ENCODE data around the gene CATSPER4. TPM values are rescaled to one million over a fixed set of nuclear protein-coding genes. Genes with fewer than 3 reads are reported as not detected.

Gene CATSPER4
- total and polyA plus RNA-seq, 3 donors from 2014 or later = 4.9 to 13.2 (median 8.2) TPM

GRCh38 chr1:26164861-26165842 is 25.2 kb upstream of the CATSPER4 start:
- TF ChIP-seq POLR2A (IDR thresholded peaks at IDR 0.05) = no peak
- TF ChIP-seq CTCF (IDR thresholded peaks at IDR 0.05) = no peak
- no peaks in the 10 kb centered on the region for H3K36me3 ChIP-seq (ENCODE audit: low read depth, missing control alignments)
- no peaks in the 10 kb centered on the region for H3K27me3 ChIP-seq
- H3K27ac ChIP-seq = peak overlapping the region in 1 of 2 donors; percentile 30
- 57 to 68% methylated on average over 15 to 19 of the region's 19 CpGs for WGBS, 2 donors
- H3K4me1 ChIP-seq = peaks cover 9% of the 10 kb centered on the region
- intact Hi-C loops (cut with DNase I; ENCODE audit: low total_unique reads) = loop anchor here (10.0 kb wide), 1 partner anchor 50 kb away; the partner anchor contains the start of gene PDIK1L
- H3K9me3 ChIP-seq = no peaks in the 10 kb centered on the region
- no peak for DNase-seq
- no peak overlapping the region for H3K4me3 ChIP-seq

- no peak for DNase-seq
- Histone ChIP-seq H3K27me3 (no peaks in the 10 kb centered on the region), H3K9me3 (no peaks in the 10 kb centered on the region), H3K4me3 (no peak overlapping the region), H3K36me3 (ENCODE audit: low read depth, missing control alignments) (no peaks in the 10 kb centered on the region), H3K4me1 (peaks cover 12% of the 10 kb centered on the region), H3K27ac (no peak overlapping the region)
- no peak for TF ChIP-seq POLR2A (IDR thresholded peaks at IDR 0.05)
- no peak for TF ChIP-seq CTCF (IDR thresholded peaks at IDR 0.05)
- 80 to 98% methylated on average over 4 of the region's 4 CpGs for WGBS, 2 donors
- intact Hi-C loops (cut with DNase I; ENCODE audit: low total_unique reads) = loop anchor here (10.0 kb wide), 1 partner anchor 52 kb away; the partner anchor contains the start of gene PDIK1L
These were observed 23.6 kb upstream of the CATSPER4 start for GRCh38 chr1:26166719-26167281.

DNA sequence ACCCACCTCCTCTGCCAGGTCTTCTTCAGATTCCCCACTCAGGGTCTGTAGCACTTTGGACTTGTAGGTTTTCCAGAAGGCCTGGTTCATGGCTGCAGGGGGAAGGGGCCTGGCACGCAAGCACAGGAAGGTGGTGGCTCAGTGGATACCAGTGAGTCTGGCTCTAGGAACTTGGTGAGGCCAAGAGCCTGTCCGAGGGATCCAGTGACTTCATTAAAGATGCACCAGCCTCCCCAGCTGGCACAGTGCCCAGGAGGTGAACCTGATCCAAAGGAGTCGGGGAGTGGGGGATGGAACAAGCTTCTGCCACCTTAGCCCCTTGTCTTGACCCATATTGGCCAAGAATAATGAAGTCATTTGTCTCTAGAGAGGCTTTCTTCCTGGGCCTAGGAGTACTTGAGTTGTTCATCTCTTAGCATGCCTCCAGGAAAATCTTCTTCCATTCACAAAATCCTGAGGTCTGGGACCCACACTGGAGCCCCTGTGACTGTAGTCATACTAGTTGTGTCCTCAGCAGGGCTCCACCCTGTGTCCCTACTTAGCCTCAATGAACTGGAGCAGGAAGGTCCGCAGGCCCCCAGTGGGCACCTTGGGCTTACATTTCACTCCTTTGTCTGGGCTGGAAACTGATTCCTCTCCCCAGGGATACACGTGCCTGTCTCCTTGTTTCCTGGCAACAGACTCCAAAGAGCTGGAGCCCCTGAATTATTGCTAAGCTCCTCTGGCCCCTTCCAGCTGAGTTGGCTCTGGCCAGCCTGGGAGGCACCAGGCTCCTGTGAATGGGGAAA is 21.8 kb upstream of the CATSPER4 start, which contains the start of gene C1orf232:
Gene C1orf232, minus strand, starts transcription at position 554 of the 788 bp plus-strand sequence. Its CDS starts 464 bp downstream, at position 90.
- Histone ChIP-seq H3K4me3 (peak within 1 kb of the TSS; percentile 71 to 91), H3K36me3 (ENCODE audit: low read depth, missing control alignments) (no peaks in the 10 kb centered on the region), H3K27me3 (no peaks in the 10 kb centered on the region), H3K27ac (peak within 1 kb of the TSS; percentile 31 to 71), H3K4me1 (peaks cover 12% of the 10 kb centered on the region), H3K9me3 (no peaks in the 10 kb centered on the region)
- no peak for DNase-seq
- 63 to 78% methylated on average over 5 of the region's 5 CpGs for WGBS, 2 donors
- intact Hi-C loops (cut with DNase I; ENCODE audit: low total_unique reads) = loop anchor here (10.0 kb wide), 1 partner anchor 54 kb away; the partner anchor contains the start of gene PDIK1L
- no peak for TF ChIP-seq CTCF (IDR thresholded peaks at IDR 0.05)
- no peak for TF ChIP-seq POLR2A (IDR thresholded peaks at IDR 0.05)

GRCh38 chr1:26169198-26169554 is 21.2 kb upstream of the CATSPER4 start:
- intact Hi-C loops (cut with DNase I; ENCODE audit: low total_unique reads) = loop anchor here (10.0 kb wide), 1 partner anchor 54 kb away; the partner anchor contains the start of gene PDIK1L
- Histone ChIP-seq H3K9me3 (no peaks in the 10 kb centered on the region), H3K27ac (peak overlapping the region; percentile 31 to 71), H3K4me3 (peak overlapping the region; percentile 71 to 91), H3K4me1 (peaks cover 12% of the 10 kb centered on the region), H3K36me3 (ENCODE audit: low read depth, missing control alignments) (no peaks in the 10 kb centered on the region), H3K27me3 (no peaks in the 10 kb centered on the region)
- TF ChIP-seq POLR2A (IDR thresholded peaks at IDR 0.05) (no peak), CTCF (IDR thresholded peaks at IDR 0.05) (no peak)
- DNase-seq = no peak
- WGBS, 2 donors = 24 to 44% methylated on average over 4 of the region's 4 CpGs

Measured in testis (tissue), 3 donors.